ENCODE data around the gene NDUFS6.

The NDUFS6 gene

DNA sequence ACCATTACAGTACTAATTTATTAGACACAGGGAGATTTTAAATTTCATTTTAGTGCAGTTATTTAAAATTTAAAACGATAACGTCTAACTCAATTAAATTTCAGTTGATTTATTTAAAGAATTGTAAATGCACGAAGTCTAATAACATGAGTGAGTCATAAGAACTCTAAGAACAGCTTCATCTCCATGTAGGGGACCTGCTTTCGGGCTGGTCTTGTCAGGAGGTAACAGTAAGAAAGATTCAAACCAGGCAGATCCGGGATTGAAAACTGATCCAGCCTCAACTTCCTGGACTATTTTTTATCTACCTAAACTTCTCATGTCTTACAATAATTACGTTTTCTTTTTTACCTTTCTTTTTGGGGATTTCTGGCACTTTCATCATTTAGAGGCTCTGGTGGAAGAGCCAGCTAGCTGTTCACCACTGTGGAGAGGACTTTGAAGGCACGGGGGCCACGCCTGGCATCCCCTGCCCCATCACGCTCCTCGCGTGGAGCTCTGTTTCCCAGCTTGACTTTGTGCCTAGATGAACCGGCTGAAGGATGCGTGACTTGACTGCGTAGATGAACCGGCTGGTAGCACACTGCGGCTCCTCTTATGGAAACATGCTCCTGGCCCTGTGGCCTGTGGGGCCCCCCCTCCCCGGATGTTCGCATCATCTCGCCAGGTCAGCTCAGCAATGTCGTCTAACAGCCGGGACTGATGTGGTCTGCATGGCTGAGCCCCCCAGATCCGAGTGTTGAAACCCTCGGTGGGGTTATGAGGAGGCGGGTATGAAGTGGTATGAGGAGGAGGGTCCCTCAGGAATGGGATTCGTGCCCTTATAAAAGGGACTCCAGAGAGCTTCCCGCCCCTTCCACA lies 26.0 kb downstream of the NDUFS6 start:
- TF ChIP-seq CTCF (IDR thresholded peaks at IDR 0.05; ENCODE audit: low read depth, low read length, missing control alignments), result no peak
- DNase-seq (ENCODE audit: extremely low read depth, low read depth), result no peak

DNA sequence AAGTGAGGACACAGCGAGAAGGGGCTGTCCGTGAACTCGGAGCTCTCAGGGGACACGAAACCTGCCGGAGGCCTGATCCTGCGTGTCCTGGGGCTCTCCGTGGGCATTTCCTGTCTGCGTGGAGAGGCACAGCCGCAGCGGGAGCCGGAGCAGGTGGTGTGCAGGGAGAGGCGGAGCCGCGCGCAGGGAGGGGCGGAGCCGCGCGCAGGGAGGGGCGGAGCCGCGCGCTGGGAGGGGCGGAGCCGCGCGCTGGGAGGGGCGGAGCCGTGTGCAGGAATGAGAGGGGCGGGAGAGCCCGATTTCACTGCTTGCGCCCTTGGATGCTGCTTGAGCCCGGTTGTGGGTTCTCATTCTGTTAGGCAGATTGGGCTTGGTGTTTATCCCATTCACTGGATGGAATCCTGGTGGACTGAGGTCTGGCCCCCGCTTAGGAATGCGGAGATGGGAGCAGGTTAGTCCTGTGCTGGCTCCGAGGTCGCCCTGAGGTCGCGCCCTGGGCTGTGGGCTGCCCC lies 26.7 kb downstream of the NDUFS6 start:
- TF ChIP-seq CTCF (IDR thresholded peaks at IDR 0.05; ENCODE audit: low read depth, low read length, missing control alignments), result no peak
- no peak overlapping the region for H3K4me3 ChIP-seq (replicated peaks; ENCODE audit: low read depth, low read length)
- no peak for DNase-seq (ENCODE audit: extremely low read depth, low read depth)

More for the DNA sequence above, 26.0 kb downstream of the NDUFS6 start:
- H3K4me3 ChIP-seq (replicated peaks; ENCODE audit: low read depth, low read length), result no peak overlapping the region

DNA sequence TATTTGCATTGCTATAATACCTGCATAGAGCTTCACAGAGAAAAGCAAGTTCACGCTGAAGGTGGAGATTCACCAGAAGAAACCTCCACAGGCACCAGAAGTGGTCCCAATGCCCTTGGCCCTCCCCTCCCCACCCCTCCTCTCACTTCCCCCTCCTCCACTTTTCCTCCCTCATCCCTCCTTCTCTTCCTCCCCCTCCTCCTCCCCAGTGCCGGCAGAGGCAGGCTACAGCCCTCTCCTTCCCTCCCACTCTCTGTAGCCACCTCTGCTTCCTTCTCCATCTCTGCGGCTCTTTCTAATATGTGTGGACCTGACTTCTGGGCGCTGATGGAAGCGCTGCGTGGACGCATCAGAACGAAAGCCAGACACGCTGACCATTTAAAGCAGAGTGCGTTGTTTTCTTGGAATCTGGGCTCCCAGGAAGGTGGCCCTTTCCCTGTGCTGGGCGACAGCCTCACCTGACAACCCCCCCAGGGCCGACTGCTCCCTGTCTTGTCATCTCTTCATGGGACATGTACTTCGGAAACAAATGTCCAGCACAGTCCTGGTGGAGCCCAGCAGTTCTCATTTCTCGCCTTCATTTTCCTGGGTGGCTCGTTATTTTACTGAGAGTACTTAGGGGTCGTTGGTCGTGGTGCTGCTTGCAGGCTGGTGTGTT lies 29.5 kb downstream of the NDUFS6 start:
- H3K4me3 ChIP-seq (replicated peaks; ENCODE audit: low read depth, low read length), result no peak overlapping the region
- DNase-seq (ENCODE audit: extremely low read depth, low read depth), result no peak
- no peak for TF ChIP-seq CTCF (IDR thresholded peaks at IDR 0.05; ENCODE audit: low read depth, low read length, missing control alignments)

DNA sequence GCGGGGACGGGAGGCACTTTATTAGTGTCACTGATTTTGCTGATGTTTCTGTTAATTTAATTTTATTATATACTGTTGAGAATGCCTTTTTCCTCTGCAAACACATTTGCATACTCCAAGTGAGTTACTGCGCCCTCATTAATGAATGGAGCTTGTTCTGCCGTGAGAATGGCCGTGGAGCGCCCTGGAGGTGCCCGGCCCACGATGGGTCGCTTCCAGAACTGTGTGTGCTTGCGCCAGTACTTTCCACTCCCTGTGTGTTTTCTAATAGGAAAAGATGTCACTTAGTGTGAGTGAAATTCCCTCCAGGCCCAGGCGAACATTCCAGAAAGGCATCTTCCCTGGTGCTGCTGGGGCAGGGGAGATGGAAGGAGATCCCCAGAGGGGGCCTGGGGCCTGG lies 30.1 kb downstream of the NDUFS6 start:
- no peak for DNase-seq (ENCODE audit: extremely low read depth, low read depth)
- TF ChIP-seq CTCF (IDR thresholded peaks at IDR 0.05; ENCODE audit: low read depth, low read length, missing control alignments), result no peak

DNA sequence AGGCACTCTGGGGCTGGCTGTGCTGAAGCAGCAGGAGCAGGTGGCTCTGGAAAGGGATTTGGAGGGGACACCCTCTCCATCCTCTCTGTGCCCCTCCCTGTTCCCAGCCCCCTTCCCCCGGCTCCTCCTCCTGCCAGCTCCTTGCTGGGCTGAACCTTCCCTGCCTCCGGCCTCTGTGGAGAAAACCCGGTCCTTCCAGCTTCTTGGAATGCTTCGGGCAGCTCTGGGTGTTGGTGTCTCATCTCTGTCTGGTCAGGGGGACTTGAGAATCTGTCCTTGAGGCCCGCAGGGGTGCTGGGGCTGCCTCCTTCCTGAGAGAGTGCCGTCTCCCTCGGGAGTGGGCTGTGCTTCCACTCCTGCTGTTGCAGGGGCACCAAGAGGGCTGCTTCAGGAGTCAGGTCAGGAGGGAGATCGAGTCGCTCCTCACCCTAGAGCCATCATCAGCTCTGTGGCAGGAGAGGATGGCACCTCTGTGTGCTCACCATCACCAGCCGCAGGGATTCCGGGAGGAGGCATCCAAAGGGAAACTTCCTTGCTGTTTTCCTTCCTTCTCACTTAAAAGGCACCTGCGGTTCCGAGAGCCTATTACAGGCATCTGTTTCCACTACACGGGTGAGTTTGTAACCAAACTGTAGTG lies 30.6 kb downstream of the NDUFS6 start:
- no peak for TF ChIP-seq CTCF (IDR thresholded peaks at IDR 0.05; ENCODE audit: low read depth, low read length, missing control alignments)
- H3K4me3 ChIP-seq (replicated peaks; ENCODE audit: low read depth, low read length), result no peak overlapping the region
- DNase-seq (ENCODE audit: extremely low read depth, low read depth), result no peak

More for the DNA sequence above, 30.1 kb downstream of the NDUFS6 start:
- H3K4me3 ChIP-seq (replicated peaks; ENCODE audit: low read depth, low read length), result no peak overlapping the region

DNA sequence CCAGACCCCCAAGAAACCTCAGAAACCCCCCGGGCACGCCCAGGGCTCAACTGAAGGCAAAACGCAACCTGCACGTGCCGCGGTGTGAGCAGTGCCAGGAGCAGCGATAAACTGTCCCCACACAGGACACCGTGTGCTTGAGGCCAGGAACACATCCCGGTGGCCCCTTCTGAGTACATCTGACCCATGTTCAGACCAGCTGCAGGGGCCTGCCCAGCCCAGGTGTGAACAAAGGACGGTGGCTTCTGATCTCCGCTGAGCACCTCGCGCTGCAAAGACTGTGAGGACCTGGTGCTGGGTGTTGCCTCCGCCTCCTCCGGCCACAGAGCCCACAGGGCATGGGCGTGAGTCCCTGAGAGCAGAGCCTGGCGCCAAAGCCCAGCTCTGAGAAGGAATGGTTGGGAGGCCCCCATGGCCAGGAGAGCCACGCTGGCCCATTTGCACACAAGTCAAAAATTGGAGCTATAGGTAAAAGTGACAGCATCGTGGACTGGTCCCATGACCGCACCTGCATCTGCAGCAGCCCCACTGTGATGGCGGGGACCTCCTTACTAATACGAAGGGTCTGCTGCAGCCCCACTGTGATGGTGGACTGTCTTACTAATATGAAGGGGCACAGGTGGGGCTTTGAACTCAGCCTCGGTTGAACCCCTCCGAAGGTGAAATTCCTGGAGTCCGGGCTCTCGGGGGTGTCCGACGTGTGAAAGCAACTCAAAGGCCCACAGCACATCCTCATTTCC lies 31.5 kb downstream of the NDUFS6 start:
- DNase-seq (ENCODE audit: extremely low read depth, low read depth), result no peak
- H3K4me3 ChIP-seq (replicated peaks; ENCODE audit: low read depth, low read length), result no peak overlapping the region
- no peak for TF ChIP-seq CTCF (IDR thresholded peaks at IDR 0.05; ENCODE audit: low read depth, low read length, missing control alignments)

Data from HFF-Myc (cell line).